A204.1 (cell line): Measurements from ENCODE around the gene ITGA2.

Experiments
- FAIRE-seq: peaks from 2 replicates; lab custom pipeline; 2012; peaks lifted over from hg19 to GRCh38; lab: Jason Lieb, UNC

Gene ITGA2

DNA sequence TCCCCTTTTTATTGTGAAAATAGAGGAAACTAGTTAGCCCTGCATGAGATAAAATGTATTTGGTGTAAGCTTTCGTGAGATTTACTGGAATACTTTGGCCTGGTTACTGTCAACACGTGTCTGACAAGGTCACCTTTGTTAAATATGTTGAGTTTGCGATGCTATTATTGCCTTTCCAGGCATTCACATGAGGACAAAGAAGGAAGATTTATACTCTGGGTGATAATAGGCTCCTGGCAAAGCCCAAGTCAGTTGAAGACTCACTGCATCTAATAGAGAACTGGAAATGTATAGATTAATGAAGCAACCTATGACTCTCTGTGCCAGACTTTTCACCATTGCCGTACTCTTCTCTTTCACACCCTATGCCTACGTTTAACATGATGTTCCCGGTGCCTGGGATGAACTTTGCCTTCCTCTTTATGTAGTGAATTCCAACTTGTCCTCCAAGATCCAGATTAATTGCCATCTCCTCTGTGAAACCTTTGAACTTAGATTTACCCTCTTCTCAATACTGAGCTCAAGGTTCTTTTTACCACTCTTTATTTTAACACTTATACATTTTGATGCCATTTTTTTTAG is 33.9 kb downstream of the ITGA2 start:
- no peak for FAIRE-seq

DNA sequence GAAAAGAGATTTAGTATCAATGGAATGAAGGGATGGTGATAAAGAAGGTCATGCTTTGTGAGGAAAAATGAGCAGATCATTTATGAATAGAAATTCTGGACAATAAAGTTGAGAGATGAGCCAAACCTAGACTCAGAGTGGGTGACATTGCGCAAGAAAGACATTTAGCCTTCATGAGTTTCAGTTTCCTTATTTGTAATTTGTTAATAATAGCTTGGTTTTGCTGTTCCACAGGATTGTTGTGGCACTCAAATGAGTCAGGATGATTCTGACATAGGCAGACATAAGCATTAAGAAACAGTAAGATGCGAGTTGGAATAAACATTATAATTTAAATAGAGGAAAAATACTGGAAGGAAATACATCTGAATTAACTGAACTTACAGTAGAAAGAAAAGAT is 34.8 kb downstream of the ITGA2 start:
- no peak for FAIRE-seq

DNA sequence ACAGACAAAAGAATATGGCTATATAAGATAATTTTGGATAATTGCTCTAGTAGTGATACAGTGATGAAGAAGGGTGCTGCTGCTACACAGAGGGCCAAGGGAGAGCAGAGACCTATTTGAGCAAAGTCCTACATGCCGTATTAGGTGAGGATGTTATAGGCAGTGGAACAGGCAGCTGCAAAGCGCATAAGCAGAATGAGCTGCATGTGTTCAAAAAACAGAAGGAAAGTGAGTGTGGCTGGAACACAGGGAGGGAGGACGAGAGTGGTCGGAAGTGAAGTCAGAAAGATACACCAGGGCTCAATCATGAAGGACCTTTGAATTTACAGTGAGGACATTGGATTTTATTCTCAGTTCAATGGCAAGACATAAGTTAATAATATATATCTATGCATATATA is 35.4 kb downstream of the ITGA2 start:
- no peak for FAIRE-seq

DNA sequence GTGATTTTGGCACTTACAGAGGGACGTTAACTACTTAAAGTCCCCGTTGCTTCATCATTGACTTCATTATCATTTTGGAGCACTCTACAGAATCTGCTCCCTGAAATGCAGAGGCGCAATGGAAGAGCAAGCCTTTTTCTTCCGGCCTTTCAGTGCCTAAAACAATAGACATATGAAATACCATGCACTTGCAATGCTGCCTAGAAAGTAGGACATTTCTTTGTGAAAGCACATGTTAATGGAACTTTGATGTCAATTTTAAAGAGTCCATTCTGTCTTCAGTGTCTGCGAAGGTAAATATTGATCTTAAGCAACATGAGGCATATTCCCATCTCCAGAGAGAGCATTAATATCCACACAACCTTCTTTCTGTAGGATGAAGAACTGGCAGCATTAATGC is 36.3 kb downstream of the ITGA2 start:
- no peak for FAIRE-seq

DNA sequence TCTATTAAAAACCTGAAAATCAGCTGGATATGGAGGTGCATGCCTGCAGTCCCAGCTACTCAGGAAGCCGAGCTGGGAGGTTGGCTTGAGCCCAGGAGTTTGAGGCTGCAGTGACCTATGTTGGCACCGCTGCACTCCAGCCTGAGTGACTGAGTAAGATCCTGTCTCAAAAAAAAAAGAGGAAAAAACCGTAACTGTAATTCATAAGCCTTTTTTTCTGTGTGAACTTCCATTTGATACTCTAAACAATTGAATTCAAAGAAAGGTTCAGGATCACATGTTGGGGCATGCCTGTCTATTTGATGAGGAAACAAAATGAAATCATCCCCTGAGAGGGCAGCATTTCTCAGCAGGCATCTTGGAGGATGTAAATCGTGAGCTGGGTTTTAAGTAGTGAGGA is 38.8 kb downstream of the ITGA2 start:
- no peak for FAIRE-seq

DNA sequence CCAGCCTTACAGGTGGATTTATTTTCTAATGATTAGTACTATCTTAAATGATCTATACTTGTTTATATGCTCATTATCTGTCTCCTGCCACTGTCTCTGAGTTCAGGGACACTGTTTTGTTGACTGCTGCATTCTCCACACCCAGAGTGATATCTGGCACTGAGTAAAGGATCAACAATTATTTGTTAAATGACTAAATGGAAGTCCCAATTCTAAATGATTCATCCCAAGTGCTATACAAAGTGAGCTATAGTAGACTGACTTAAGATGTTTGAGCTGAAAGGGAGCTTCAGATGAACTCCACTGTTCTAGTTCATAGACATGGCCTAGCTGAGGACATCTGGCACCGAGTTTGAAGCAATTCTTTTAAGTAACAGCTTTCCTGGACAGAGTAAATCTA is 40.5 kb downstream of the ITGA2 start:
- no peak for FAIRE-seq

DNA sequence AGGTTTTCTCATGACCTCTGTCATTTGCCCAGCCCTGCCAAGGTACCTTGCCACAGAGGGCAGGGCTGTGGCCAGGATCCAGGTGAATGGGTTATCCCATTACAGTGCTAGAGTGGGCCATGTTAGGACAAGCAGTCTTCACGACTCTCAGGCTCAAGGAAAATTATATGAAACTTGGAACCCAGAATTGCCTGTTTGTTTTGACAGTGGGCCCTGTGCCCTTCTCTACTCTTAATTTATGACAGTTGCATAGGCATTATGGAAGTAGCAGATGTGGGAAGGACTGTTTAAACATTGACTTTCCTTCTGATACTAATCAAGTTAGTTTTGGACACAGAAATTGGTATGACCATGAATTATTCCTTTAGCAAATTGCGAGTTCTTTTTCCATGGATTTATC is 41.7 kb downstream of the ITGA2 start:
- no peak for FAIRE-seq

DNA sequence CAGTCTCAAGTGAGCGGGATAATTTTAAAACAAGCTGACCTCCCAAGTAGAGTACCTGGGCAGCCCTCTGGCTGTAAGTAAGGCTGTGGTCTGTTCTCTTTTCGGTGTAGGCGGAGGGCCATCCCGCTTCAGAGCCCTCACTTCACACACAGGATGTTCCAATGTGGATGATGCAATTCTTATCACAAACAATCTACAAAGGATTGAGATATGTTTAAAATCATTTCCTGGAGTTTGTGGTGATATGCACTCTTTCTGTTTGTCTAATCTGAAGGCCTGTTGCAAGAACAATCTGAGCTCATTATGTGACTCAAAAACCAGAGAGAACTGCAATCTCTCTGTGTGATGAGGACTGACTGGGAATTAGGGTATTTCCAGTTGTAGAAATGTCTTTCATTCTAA is 42.5 kb downstream of the ITGA2 start:
- no peak for FAIRE-seq

DNA sequence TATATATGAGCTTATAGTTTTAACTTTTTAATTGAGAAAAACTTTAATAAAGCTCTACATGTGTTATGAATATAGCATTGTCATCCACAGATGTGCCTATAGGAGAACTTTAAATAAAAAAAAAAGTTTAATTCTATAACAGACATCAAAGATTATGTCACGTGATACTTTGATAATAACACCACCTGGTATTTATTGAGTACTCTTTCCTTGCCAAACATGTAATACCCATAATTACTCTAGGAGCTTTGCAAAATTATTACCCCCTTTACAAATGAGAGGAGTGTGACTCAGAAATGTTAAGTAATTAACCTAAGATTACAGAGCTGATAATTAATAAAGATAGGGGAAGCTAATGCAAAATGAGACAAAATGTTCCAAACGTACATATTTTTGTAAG is 43.0 kb downstream of the ITGA2 start:
- FAIRE-seq, result no peak

DNA sequence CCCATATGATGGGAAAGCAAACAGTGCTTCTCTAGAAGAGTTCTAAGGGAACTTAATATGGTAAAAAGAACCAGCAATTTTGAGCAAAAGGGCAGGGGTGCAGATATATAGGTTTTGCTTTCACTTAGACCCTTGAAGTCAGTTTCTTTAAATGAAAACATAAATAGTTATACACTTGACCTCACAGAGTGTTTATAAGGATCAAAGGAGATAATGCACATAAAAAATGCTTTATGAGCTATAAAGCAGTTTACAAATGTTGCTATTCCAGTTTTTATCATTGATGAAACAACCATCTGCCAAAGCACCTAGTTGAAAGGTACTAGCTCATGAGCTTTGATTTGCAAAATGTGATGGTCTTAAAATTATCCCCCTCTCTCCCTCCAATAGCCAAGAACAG is 45.7 kb downstream of the ITGA2 start:
- FAIRE-seq, result no peak

DNA sequence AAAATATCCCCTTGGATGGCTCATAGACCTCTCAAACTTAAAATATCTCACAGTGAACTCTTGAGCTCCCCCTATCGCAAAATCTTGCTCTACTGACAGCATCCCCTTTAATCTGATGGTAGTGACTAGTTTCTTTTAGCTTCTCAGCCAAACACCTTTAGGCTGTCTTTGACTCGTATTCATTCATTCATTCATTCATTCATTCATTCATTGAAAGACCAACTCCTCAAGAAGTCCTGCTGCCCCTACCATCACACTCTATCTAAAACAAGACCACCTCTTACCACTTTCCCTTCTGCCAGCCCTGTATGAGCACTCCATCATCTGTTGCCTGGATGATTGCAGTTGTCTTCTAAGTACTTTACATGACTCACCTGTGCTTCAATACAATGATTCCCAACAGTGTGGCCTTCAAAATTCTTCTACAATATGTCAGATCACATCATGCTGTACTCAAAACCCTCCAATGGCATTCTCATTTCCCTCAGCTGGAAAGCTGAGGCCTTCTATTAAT is 46.8 kb downstream of the ITGA2 start:
- FAIRE-seq, result no peak

DNA sequence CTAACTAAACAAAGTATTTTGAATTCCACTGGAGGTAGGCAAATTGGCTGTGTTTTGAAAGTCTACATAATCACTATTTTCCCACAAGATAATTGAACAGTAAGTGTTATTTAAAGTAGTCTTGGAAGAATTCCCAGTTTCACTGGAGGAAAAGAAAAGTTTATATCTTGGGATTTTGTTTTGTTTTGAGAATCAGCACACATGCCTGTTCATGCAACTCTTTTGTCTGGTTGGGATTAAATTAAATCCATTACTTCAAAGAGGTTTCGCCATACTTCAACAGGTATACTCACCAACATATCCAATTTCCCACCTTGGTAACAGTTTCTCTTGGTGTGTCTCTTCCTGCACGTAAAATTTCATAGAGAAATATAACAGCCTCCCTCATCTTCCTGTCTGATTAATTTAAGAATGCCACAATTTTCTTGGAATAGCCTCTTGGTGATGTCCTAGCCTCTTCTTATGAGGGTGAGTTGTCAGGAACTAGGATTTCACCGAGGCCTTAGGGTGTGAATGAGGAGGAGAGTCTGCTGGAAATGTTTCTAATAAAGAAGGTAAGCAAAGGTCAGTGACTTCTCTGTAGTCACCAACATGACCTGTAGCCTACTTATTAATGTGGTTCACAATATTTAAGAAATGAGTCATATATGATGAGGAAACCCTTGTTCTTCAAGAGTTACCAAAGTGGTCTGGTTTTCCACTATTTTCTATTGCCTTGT is 48.1 kb downstream of the ITGA2 start:
- FAIRE-seq, result no peak

DNA sequence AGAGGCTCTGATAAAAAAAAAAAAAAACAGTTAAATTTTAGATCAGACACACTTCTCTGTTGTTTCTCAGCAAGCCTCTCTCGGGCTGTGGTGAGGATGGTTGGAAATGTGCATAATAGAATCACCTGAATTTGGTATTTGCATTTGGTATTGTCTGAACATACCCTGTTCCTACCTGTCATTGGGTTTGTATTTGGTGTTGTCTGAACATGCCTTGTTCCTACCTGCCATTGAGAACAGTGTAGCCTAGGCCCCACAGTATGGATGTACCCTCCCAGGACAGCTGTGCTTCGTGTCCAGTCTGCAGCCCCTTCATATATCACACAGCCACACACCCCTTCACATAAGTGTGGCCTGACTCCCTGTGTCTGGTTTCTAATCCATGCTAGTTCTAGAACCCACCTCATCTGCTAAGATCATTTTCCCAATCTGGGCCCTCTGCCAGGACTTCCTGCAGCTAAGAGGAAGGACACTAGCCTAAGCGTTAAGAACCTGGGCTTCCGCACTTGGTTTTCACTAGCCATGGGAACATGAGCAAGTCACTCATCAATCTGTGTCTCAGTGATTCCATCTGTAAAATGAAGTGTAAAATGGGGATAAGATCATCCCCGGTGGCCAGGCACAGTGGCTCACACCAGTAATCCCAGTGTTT is 49.2 kb downstream of the ITGA2 start:
- no peak for FAIRE-seq

DNA sequence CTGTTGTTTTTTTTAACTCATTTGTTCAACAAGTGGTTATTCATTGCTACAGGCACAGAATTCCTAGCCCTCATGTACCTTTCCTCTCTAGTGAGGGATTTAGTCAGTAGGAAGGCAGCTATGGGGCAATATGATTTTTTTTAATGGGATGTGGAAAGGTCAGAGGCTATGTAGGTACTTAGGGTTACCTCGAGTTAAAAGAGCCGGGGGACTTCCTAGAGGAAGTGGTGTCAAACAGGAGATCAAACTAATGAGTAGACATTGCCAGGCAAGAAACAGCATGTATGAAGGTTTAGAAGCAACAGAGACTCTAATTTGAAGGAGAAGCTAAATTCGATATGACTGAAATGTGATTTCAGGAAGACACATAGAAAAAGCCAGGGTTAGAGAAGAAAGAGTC is 50.7 kb downstream of the ITGA2 start:
- no peak for FAIRE-seq

DNA sequence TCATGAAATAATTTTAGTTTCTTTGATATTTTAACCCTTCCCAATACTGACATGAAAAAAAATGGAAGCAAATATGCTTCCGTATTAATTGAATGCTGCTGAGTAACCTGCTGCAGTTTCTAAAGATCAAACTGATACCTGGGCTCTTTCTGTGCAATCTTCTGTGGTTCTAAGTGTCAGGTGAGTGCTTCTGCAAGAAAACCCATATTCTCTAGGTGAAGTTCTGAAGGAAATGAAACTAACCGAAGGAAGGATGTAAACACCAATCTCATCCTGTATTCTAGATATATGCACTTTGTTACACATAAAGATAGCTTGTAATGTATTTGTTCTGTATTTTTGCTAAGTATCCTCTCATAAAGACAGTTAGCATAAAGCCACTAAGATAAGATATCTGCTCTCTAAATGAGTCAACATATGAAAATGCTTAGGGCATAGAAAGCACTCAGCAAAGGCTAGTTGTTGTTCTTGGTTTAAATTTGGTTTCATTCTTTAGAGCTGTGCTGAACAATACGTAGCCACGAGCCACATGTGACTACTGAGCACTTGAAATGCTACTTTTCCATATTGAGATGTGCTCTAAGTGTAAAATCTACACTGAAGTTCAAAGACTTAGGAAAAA is 52.0 kb downstream of the ITGA2 start:
- no peak for FAIRE-seq

DNA sequence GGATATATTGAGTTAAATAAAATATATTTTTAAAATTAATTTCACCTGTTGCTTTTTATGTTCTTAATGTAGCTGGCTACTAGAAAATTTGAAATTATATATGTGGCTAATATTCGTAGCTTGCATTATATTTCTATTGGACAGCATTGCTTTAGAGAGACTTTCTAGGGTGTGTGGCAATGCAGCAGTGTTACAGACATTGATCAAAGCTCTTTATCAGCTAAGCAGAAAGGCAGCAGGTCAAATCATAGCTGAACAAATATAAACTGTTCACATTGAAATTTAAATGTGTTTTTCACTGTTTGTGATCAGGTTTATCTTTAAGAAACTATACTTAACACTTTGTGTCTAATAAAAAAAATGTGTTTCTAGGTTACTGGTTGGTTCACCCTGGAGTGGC is 52.6 kb downstream of the ITGA2 start:
- no peak for FAIRE-seq

DNA sequence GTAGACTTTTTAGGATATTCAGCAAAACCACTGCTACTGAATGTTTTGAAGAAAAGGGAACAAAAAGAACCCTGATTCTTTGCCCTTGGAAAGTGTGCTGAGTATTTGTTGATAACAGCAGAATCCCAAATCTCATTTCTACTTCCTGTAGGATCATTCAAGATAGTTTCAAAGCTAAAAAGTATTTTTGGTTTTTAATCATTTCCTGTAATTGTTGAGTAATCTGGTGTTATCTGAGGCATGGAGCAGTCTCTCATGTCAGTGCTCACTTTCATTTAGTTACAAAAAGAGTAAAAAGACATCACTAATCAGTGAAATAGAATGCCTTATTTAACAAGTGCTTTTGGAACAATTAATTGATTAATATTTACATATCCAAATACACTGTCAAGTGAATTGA is 56.1 kb downstream of the ITGA2 start:
- no peak for FAIRE-seq

DNA sequence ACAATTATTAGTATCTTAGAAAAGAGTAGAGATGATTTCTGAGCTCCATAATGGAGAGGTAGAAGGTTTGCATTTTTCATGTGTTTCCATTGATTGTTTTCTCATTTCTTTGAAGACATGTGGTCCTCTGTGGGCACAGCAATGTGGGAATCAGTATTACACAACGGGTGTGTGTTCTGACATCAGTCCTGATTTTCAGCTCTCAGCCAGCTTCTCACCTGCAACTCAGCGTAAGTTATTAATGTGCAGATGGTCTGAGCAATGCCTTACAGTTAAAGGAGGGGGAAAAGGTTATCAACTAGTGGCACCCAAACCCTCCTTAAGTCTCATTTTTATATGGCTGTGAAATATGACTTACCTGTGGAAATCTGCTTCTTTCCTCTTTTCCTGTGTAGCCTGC is 59.1 kb downstream of the ITGA2 start:
- FAIRE-seq, result no peak

DNA sequence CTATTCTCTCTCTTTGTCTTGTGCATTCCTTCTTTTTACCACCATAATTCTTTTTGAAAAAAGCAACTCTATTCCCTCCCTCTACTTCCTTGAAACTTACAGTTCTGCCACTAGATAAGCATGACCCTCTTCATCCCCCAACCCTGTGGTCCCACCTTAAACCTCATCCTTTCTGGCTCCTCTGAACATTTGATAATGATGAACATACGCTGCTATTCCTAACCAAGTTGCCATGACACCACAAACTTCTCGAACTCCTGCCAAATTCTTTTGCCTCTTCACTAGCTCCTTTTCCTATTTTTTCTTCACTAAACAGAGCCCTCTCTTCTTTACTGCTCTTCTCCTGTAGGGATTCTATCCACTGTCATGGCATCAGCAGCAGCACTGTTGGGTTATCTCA is 63.3 kb downstream of the ITGA2 start:
- FAIRE-seq, result no peak

DNA sequence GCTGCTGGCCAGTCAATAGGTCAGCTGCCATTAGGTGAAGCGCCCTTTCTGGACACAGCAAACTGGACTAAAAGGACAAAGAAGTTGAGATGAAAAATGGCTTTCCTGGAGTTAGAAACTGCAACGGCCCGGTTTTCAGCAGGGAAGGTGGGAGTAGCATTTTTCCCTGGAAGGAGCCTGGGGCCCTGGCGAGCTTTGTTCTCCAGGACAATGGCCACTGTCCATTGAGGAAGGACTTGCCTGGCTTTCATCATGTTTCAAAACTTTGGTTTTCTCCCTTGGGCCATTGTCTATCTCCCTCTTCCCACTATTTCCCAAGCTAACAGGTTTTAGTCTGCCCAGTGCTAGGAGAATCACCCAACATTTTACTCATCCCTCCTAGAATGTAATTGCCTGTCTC is 64.2 kb downstream of the ITGA2 start:
- no peak for FAIRE-seq

DNA sequence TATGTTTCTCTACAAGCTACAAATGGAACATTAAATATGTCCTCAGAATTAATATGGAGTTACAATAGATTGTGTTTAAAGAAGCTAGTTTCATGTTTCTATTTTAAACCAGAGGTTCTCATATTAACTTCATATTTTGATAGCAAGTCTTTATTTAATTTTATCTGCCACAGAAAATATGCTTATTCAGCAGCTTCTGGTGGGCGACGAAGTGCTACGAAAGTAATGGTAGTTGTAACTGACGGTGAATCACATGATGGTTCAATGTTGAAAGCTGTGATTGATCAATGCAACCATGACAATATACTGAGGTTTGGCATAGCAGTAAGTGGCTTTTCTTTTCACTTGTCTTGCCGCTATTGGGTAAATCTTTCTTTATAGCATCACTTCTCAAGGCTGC is 66.2 kb downstream of the ITGA2 start:
- no peak for FAIRE-seq

DNA sequence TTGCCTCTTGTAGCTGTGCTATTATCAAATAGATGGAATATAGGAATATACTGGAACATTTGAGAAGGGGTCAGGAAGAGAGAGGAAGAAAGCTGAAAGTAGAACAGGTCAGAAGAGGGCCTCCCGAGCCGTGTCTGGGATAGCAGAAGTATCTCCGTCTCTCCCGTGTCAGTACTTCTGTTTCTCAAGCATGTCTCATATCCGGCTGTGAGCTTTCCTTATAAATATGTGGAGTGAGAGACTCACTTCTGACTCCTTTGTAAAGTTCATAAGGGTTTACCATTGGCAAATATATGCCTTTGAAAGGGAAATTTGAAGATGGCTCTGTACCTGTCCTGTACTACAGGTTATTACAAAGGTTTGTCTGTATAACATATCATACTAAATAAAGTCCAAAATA is 70.1 kb downstream of the ITGA2 start:
- no peak for FAIRE-seq

DNA sequence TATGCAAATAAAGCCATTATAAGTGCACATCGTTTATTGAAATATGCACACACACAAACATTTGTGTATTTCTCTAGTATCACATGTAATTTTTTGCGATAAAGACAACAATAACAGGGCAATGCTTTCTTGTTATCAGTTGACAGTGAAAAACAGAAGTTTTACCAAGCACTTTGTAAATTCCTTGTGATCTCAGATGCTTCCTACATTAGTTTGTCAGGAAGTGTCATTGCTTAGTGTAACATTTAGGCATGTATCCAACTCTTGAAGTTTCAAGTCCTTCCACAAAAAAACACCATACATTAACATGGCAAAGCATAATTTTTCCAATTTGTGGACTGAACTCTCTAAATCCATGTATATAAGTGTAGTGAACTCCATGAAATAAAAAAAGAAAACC is 74.0 kb downstream of the ITGA2 start:
- no peak for FAIRE-seq
